ENCODE data around the gene FNIP1. TPM values are rescaled to one million over a fixed set of nuclear protein-coding genes. Genes with fewer than 3 reads are reported as not detected.

Gene FNIP1
- total and polyA plus RNA-seq, 9 of the 15 experiments (the other 6 are each of a cell fraction or from before 2014, with no cell fraction given) = 5.0 to 32.8 (median 18.4) TPM

DNA sequence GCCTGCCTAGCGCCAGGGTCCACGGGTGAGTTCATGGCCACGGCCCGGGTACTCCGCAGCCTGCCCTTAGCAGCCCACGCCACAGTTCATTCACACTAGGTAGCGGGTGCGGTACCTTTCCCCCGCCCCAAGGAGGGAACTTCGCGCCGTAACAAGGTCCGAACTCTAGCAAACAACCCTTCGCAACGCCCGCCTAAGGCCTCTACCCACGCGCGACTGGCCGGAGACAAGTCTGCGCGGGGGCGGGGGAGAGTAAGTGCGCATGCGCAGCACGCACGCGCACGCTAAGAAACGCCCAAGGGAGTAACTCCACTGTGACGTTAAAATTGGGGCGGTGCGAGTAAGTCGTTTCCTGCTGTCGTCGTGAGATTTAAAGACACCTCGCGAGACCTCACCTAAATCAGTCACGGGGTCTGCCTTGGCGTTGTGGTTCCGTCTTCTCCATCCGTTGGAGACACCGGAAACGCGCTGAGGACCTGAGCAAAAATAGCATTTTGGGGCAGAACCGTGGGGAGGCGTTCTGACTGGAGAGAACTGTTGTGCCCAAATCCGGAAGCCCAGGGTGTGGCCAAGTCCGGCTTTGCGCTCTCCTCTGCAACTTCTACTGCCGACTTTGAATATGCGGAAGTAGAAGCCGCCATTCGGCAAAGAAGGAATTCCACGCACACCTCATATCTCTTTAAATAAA lies 161.7 kb downstream of the FNIP1 start, which contains the start of gene RAPGEF6 (continued):
- TF ChIP-seq, protein P1, sequence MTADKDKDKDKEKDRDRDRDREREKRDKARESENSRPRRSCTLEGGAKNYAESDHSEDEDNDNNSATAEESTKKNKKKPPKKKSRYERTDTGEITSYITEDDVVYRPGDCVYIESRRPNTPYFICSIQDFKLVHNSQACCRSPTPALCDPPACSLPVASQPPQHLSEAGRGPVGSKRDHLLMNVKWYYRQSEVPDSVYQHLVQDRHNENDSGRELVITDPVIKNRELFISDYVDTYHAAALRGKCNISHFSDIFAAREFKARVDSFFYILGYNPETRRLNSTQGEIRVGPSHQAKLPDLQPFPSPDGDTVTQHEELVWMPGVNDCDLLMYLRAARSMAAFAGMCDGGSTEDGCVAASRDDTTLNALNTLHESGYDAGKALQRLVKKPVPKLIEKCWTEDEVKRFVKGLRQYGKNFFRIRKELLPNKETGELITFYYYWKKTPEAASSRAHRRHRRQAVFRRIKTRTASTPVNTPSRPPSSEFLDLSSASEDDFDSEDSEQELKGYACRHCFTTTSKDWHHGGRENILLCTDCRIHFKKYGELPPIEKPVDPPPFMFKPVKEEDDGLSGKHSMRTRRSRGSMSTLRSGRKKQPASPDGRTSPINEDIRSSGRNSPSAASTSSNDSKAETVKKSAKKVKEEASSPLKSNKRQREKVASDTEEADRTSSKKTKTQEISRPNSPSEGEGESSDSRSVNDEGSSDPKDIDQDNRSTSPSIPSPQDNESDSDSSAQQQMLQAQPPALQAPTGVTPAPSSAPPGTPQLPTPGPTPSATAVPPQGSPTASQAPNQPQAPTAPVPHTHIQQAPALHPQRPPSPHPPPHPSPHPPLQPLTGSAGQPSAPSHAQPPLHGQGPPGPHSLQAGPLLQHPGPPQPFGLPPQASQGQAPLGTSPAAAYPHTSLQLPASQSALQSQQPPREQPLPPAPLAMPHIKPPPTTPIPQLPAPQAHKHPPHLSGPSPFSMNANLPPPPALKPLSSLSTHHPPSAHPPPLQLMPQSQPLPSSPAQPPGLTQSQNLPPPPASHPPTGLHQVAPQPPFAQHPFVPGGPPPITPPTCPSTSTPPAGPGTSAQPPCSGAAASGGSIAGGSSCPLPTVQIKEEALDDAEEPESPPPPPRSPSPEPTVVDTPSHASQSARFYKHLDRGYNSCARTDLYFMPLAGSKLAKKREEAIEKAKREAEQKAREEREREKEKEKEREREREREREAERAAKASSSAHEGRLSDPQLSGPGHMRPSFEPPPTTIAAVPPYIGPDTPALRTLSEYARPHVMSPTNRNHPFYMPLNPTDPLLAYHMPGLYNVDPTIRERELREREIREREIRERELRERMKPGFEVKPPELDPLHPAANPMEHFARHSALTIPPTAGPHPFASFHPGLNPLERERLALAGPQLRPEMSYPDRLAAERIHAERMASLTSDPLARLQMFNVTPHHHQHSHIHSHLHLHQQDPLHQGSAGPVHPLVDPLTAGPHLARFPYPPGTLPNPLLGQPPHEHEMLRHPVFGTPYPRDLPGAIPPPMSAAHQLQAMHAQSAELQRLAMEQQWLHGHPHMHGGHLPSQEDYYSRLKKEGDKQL (CRISPR knock-in tag; IDR thresholded peaks at IDR 0.05; ENCODE audit: borderline replicate concordance) = no peak
- TF ChIP-seq ZNF347 (CRISPR knock-in tag; IDR thresholded peaks at IDR 0.05; ENCODE audit: low read depth) = no peak
- no peak for TF ChIP-seq ZNF146 (CRISPR knock-in tag; IDR thresholded peaks at IDR 0.05; ENCODE audit: unreplicated experiment)
- no peak for TF ChIP-seq BACH1 (tag; IDR thresholded peaks at IDR 0.05)
- TF ChIP-seq, protein P2, sequence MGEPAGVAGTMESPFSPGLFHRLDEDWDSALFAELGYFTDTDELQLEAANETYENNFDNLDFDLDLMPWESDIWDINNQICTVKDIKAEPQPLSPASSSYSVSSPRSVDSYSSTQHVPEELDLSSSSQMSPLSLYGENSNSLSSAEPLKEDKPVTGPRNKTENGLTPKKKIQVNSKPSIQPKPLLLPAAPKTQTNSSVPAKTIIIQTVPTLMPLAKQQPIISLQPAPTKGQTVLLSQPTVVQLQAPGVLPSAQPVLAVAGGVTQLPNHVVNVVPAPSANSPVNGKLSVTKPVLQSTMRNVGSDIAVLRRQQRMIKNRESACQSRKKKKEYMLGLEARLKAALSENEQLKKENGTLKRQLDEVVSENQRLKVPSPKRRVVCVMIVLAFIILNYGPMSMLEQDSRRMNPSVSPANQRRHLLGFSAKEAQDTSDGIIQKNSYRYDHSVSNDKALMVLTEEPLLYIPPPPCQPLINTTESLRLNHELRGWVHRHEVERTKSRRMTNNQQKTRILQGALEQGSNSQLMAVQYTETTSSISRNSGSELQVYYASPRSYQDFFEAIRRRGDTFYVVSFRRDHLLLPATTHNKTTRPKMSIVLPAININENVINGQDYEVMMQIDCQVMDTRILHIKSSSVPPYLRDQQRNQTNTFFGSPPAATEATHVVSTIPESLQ (CRISPR knock-in tag; IDR thresholded peaks at IDR 0.05) = no peak
- TF ChIP-seq SMAD2 (IDR thresholded peaks at IDR 0.05; ENCODE audit: low read depth, low read length) = no peak
- no peak for TF ChIP-seq MECOM (CRISPR knock-in tag; IDR thresholded peaks at IDR 0.05)
- TF ChIP-seq, protein P3, sequence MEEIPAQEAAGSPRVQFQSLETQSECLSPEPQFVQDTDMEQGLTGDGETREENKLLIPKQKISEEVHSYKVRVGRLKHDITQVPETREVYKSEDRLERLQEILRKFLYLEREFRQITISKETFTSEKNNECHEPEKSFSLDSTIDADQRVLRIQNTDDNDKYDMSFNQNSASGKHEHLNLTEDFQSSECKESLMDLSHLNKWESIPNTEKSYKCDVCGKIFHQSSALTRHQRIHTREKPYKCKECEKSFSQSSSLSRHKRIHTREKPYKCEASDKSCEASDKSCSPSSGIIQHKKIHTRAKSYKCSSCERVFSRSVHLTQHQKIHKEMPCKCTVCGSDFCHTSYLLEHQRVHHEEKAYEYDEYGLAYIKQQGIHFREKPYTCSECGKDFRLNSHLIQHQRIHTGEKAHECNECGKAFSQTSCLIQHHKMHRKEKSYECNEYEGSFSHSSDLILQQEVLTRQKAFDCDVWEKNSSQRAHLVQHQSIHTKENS (CRISPR knock-in tag; IDR thresholded peaks at IDR 0.05) = no peak
- TF ChIP-seq, protein P4, sequence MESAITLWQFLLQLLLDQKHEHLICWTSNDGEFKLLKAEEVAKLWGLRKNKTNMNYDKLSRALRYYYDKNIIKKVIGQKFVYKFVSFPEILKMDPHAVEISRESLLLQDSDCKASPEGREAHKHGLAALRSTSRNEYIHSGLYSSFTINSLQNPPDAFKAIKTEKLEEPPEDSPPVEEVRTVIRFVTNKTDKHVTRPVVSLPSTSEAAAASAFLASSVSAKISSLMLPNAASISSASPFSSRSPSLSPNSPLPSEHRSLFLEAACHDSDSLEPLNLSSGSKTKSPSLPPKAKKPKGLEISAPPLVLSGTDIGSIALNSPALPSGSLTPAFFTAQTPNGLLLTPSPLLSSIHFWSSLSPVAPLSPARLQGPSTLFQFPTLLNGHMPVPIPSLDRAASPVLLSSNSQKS (CRISPR knock-in tag; IDR thresholded peaks at IDR 0.05) = no peak
- TF ChIP-seq FOXA1 (IDR thresholded peaks at IDR 0.05; ENCODE audit: borderline replicate concordance) = no peak
- TF ChIP-seq, protein P5, sequence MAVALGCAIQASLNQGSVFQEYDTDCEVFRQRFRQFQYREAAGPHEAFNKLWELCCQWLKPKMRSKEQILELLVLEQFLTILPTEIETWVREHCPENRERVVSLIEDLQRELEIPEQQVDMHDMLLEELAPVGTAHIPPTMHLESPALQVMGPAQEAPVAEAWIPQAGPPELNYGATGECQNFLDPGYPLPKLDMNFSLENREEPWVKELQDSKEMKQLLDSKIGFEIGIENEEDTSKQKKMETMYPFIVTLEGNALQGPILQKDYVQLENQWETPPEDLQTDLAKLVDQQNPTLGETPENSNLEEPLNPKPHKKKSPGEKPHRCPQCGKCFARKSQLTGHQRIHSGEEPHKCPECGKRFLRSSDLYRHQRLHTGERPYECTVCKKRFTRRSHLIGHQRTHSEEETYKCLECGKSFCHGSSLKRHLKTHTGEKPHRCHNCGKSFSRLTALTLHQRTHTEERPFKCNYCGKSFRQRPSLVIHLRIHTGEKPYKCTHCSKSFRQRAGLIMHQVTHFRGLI (CRISPR knock-in tag; IDR thresholded peaks at IDR 0.05) = no peak
- TF ChIP-seq ZNF253 (CRISPR knock-in tag; conservative IDR thresholded peaks at IDR 0.05) = no peak
- TF ChIP-seq ZEB2 (IDR thresholded peaks at IDR 0.05) = no peak
- peak in 2 of 3 experiments; percentile 78 to 89 for TF ChIP-seq YY1 (IDR thresholded peaks at IDR 0.05; ENCODE audit: borderline replicate concordance in 1 of 3, control insufficient read depth in 1 of 3, extremely low read depth in 1 of 3, insufficient read depth in 3 of 3, insufficient read length in 1 of 3, insufficient replicate concordance in 2 of 3, low read depth in 1 of 3, low read length in 2 of 3)
- 0 out of 2 replicates have a peak, but pooled peaks have one; percentile 13 for TF ChIP-seq FOSL1 (tag; conservative IDR thresholded peaks at IDR 0.05)
- TF ChIP-seq OTX1 (CRISPR knock-in tag; IDR thresholded peaks at IDR 0.05) = no peak

All from K562 (cell line).